Chondrocyte (in vitro differentiated cells): ENCODE results near the gene MUCL3. TPM values are rescaled to one million over a fixed set of nuclear protein-coding genes. Genes with fewer than 3 reads are reported as not detected.
"Not testable (repeated sequence)": the region's sequence is repeated elsewhere in the genome, so short reads cannot be mapped to it uniquely, and the experiment has no call there.

Experiments used
- DNase-seq: peaks from one replicate; pipeline ENCODE4 v3.0.0; 2021; ENCODE audit warnings: mixed read lengths, low spot score
- H3K27ac Mint-ChIP-seq: one replicate; pipeline ENCODE4 v1.8.0; 2021; ENCODE audit warnings: mild to moderate bottlenecking, moderate library complexity, mixed read lengths; ENCODE audit not compliant: unreplicated experiment
- H3K27me3 Mint-ChIP-seq: 2 replicates; pipeline ENCODE4 v1.8.0; 2021; ENCODE audit warnings: low read depth, mixed read lengths
- H3K36me3 Mint-ChIP-seq: 2 replicates; pipeline ENCODE4 v1.8.0; 2021; ENCODE audit warnings: low read depth, mixed read lengths
- H3K4me1 Mint-ChIP-seq: 2 replicates; pipeline ENCODE4 v1.8.0; 2021; ENCODE audit warnings: low read depth, mild to moderate bottlenecking, mixed read lengths
- H3K4me3 Mint-ChIP-seq: one replicate; pipeline ENCODE4 v1.8.0; 2021; ENCODE audit warnings: mild to moderate bottlenecking, moderate library complexity, mixed read lengths; ENCODE audit not compliant: unreplicated experiment
- H3K9me3 Mint-ChIP-seq: 2 replicates; pipeline ENCODE4 v1.8.0; 2021; ENCODE audit warnings: low read depth, mixed read lengths
- total RNA-seq: library from RNA; stranded (reverse); gene quantifications from 3 replicates; pipeline ENCODE4 v1.2.1, GENCODE V29; 2021
- TF ChIP-seq, protein P1 (sequence below): fragments of 200-600 bp; sonication (generic); IDR thresholded peaks from 2 replicates; pipeline ENCODE4 v1.5.0; 2021; ENCODE audit warnings: antibody characterized with exemption, mild to moderate bottlenecking, moderate library complexity

MUCL3 gene
- total RNA-seq, 1 donor from 2014 or later = 0.07 TPM

DNA sequence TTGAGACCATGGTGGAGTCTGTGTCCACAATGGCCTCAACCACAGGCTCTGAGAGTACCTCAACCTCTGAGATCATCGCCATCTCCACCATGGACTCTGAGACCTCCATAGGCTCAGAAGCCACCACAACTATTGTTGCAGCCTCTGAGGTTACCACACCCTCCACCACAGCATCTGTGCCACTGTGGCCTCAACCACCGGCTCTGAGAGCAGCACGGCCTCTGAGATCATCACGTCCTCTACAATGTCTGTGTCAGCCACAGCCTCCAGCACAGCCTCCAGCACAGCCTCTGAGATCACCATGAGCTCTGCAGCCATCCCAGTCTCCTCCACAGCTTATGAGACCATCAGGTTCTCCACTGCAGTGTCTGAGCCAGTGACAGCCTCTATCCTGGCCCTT is 23.3 kb downstream of the MUCL3 start:
- peaks cover 16% of the 10 kb centered on the region for H3K27me3 Mint-ChIP-seq
- TF ChIP-seq, protein P1, sequence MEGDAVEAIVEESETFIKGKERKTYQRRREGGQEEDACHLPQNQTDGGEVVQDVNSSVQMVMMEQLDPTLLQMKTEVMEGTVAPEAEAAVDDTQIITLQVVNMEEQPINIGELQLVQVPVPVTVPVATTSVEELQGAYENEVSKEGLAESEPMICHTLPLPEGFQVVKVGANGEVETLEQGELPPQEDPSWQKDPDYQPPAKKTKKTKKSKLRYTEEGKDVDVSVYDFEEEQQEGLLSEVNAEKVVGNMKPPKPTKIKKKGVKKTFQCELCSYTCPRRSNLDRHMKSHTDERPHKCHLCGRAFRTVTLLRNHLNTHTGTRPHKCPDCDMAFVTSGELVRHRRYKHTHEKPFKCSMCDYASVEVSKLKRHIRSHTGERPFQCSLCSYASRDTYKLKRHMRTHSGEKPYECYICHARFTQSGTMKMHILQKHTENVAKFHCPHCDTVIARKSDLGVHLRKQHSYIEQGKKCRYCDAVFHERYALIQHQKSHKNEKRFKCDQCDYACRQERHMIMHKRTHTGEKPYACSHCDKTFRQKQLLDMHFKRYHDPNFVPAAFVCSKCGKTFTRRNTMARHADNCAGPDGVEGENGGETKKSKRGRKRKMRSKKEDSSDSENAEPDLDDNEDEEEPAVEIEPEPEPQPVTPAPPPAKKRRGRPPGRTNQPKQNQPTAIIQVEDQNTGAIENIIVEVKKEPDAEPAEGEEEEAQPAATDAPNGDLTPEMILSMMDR = no peak
- peaks cover 6% of the 10 kb centered on the region for H3K4me1 Mint-ChIP-seq
- no peaks in the 10 kb centered on the region for H3K36me3 Mint-ChIP-seq
- H3K9me3 Mint-ChIP-seq = no peaks in the 10 kb centered on the region
- no peak overlapping the region for H3K4me3 Mint-ChIP-seq
- no peak for DNase-seq
- H3K27ac Mint-ChIP-seq = no peak overlapping the region

GRCh38 chr6:30965140-30965601 is 24.4 kb downstream of the MUCL3 start:
- Mint-ChIP-seq H3K9me3 (no peaks in the 10 kb centered on the region), H3K4me3 (no peak overlapping the region), H3K36me3 (no peaks in the 10 kb centered on the region), H3K27me3 (peaks cover 16% of the 10 kb centered on the region), H3K4me1 (peaks cover 6% of the 10 kb centered on the region), H3K27ac (no peak overlapping the region)
- TF ChIP-seq, protein P1 = no peak
- DNase-seq = no peak

GRCh38 chr6:30966154-30966553 is 25.4 kb downstream of the MUCL3 start:
- Mint-ChIP-seq H3K4me1 (peaks cover 3% of the 10 kb centered on the region), H3K9me3 (no peaks in the 10 kb centered on the region), H3K4me3 (no peak overlapping the region), H3K27me3 (peaks cover 16% of the 10 kb centered on the region), H3K27ac (no peak overlapping the region), H3K36me3 (no peaks in the 10 kb centered on the region)
- TF ChIP-seq, protein P1 = no peak
- DNase-seq = no peak

DNA sequence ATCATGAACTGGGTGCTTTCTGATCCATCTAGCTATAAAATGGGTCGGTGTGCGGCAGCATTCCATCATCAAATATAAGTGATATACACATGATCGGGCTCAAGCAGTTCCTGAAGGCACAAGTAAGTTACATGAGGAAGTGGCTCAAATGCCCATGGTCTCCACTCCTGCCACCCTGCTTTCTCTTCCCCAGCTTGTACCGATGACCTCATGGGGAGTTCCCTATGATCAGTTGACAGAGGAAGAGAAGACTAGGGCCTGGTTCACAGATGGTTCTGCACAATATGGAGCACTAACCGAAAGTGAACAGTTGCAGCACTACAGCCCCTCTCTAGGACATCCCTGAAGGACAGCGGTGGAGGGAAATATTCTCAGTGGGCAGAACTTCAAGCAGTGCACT is 28.4 kb downstream of the MUCL3 start:
- DNase-seq, H3K4me1 Mint-ChIP-seq, H3K36me3 Mint-ChIP-seq, H3K27ac Mint-ChIP-seq, H3K4me3 Mint-ChIP-seq, H3K9me3 Mint-ChIP-seq: not testable (repeated sequence)
- H3K27me3 Mint-ChIP-seq = peaks cover 30% of the 10 kb centered on the region

GRCh38 chr6:30970946-30971345 is 30.2 kb downstream of the MUCL3 start:
- no peak for DNase-seq
- Mint-ChIP-seq H3K27me3 (peaks cover 20% of the 10 kb centered on the region), H3K27ac (no peak overlapping the region), H3K36me3 (no peaks in the 10 kb centered on the region), H3K9me3 (no peaks in the 10 kb centered on the region), H3K4me3 (no peak overlapping the region), H3K4me1 (no peaks in the 10 kb centered on the region)
- TF ChIP-seq, protein P1 = no peak

DNA sequence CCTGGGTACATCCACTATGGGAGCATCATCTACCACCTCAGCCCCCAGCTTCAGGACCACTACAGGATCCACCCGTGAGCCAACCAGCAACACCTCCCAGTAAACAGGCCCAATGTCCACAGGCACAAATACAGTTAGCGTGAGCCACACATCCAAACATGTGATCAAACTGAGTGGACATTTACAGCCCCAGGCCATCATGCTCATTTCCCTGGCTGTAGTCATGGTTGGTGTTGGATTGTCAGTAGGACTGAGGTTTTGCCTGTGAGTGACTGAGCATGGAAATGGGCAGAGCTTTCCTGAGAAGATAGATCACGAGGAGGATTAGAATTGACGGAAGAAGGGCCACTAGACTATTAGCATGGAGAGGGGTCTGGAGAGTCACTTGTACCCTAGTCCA is 32.0 kb downstream of the MUCL3 start:
- Mint-ChIP-seq H3K4me3 (no peak overlapping the region), H3K36me3 (no peaks in the 10 kb centered on the region), H3K9me3 (no peaks in the 10 kb centered on the region), H3K27me3 (peaks cover 15% of the 10 kb centered on the region), H3K4me1 (no peaks in the 10 kb centered on the region), H3K27ac (no peak overlapping the region)
- DNase-seq = no peak
- TF ChIP-seq, protein P1 = no peak
